Smooth muscle cell (in vitro differentiated cells): ENCODE data around the gene EWSR1. TPM values are rescaled to one million over a fixed set of nuclear protein-coding genes. Genes with fewer than 3 reads are reported as not detected.
"Not testable (repeated sequence)": the region's sequence is repeated elsewhere in the genome, so short reads cannot be mapped to it uniquely, and the experiment has no call there.

Experiments
- DNase-seq: peaks from one replicate; lab custom pipeline; 2025; ENCODE audit not compliant: unreplicated experiment; lab: John Stamatoyannopoulos, UW
- H2AFZ ChIP-seq: fragments of 200-600 bp; sonication (generic); 2 replicates; pipeline ENCODE4 v1.6.0; 2016; ENCODE audit warnings: antibody characterized with exemption, low read depth, mild to moderate bottlenecking
- H3F3A ChIP-seq: fragments of 200-600 bp; sonication (generic); 2 replicates; pipeline ENCODE4 v1.6.0; 2017; ENCODE audit warnings: antibody characterized with exemption, low read depth
- H3K27ac ChIP-seq: fragments of 200-600 bp; sonication (generic); 2 replicates; pipeline ENCODE4 v1.5.1; 2016; ENCODE audit warnings: low read depth, mild to moderate bottlenecking
- H3K27me3 ChIP-seq: fragments of 200-600 bp; sonication (generic); 2 replicates; pipeline ENCODE4 v1.6.1; 2016; ENCODE audit warnings: low read depth, mild to moderate bottlenecking
- H3K36me3 ChIP-seq: fragments of 200-600 bp; sonication (generic); 2 replicates; pipeline ENCODE4 v1.5.1; 2016; ENCODE audit warnings: low read depth
- H3K4me1 ChIP-seq: fragments of 200-600 bp; sonication (generic); 2 replicates; pipeline ENCODE4 v1.5.1; 2016; ENCODE audit warnings: low read depth
- H3K4me2 ChIP-seq: fragments of 200-600 bp; sonication (generic); 2 replicates; pipeline ENCODE4 v1.6.0; 2016; ENCODE audit warnings: mild to moderate bottlenecking
- H3K4me3 ChIP-seq: fragments of 200-600 bp; sonication (generic); 2 replicates; pipeline ENCODE4 v1.5.1; 2016; ENCODE audit warnings: mild to moderate bottlenecking
- H3K79me2 ChIP-seq: fragments of 200-600 bp; sonication (generic); 2 replicates; pipeline ENCODE4 v1.6.0; 2016; ENCODE audit warnings: low read depth, mild to moderate bottlenecking
- H3K9ac ChIP-seq: fragments of 200-600 bp; sonication (generic); 2 replicates; pipeline ENCODE4 v1.6.0; 2016; ENCODE audit warnings: low read depth
- H3K9me3 ChIP-seq: fragments of 200-600 bp; sonication (generic); replicated peaks from 2 replicates; pipeline ENCODE4 v1.5.1; 2016; ENCODE audit warnings: low read depth
- H4K20me1 ChIP-seq: fragments of 200-600 bp; sonication (generic); 2 replicates; pipeline ENCODE4 v1.6.0; 2016; ENCODE audit warnings: low read depth
- WGBS: methylation state at CpG from one replicate; pipeline ENCODE4 v1.1.7; 2016; ENCODE audit warnings: low lambda C conversion rate; 5-methylcytosine and 5-hydroxymethylcytosine counted together
- polyA plus RNA-seq: library from polyadenylated mRNA; unstranded; fragments of >200 nt; fragmentation: Nextera tagmentation; extraction: Ambion mirVana; gene quantifications from 2 replicates; pipeline ENCODE4 v1.2.1, GENCODE V29; 2016
- total RNA-seq: library from RNA; depleted of rRNA; stranded (reverse); fragments of >200 nt; gene quantifications from 2 replicates; pipeline ENCODE4 v1.2.3, GENCODE V29; 2014
- TF ChIP-seq, protein P1 (sequence below): fragments of 200-600 bp; sonication (generic); IDR thresholded peaks from 2 replicates; pipeline ENCODE4 v1.5.1; 2017; ENCODE audit warnings: borderline replicate concordance, mild to moderate bottlenecking, antibody characterized with exemption; ENCODE audit not compliant: insufficient read depth, poor library complexity, severe bottlenecking

Gene EWSR1
- total and polyA plus RNA-seq, 2 experiments from 2014 or later = 164 to 197 TPM

DNA sequence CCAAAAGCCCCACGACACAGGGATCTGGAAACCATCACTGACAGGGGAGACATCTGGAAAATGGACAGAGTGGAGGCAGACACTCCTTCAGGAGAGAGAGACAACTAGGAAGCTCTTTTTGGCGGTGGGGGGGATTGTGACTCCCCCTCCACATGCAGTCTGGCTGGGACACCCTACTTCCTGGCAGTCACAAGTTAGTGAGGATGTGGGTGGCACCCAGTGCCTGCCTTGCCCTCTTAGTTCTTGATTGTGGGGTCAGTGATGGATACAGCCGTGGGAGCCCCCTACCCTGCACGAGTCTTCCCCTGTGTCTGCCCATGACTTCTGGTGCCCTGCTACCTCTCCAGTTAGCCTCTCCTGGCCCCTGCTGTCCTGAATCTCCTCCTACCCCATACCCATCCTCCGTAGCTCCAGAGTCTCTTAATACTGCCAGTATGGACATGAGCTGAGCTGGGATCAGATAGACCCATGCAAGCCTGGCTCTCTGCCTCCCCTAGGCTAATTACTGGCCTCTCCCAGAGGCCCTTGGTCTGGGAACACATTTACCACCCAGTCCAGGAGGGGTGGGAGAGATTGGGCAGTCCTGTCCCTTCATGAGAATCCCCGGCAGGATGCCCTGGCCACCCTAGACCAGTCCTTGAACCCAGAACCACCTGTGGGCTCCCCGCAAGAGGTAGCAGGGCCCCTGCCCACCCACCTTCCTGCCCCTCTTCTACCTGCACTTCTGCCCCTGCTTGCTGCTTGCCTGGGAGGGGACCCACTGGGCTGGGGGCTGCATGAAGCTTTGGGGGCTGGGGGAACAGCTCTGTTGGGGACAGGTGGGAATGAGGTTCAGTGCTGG, 23.1 kb upstream of the EWSR1 start:
- Histone ChIP-seq H3K4me3 (no peak overlapping the region), H3K27ac (no peak overlapping the region), H3K4me2 (no peak overlapping the region), H2AFZ (no peak overlapping the region), H4K20me1 (no peaks in the 10 kb centered on the region), H3K9ac (no peak overlapping the region), H3K4me1 (no peaks in the 10 kb centered on the region), H3K9me3 (no peaks in the 10 kb centered on the region), H3K36me3 (no peaks in the 10 kb centered on the region), H3F3A (no peaks in the 10 kb centered on the region), H3K79me2 (no peaks in the 10 kb centered on the region), H3K27me3 (no peaks in the 10 kb centered on the region)
- DNase-seq = no peak
- TF ChIP-seq, protein P1, sequence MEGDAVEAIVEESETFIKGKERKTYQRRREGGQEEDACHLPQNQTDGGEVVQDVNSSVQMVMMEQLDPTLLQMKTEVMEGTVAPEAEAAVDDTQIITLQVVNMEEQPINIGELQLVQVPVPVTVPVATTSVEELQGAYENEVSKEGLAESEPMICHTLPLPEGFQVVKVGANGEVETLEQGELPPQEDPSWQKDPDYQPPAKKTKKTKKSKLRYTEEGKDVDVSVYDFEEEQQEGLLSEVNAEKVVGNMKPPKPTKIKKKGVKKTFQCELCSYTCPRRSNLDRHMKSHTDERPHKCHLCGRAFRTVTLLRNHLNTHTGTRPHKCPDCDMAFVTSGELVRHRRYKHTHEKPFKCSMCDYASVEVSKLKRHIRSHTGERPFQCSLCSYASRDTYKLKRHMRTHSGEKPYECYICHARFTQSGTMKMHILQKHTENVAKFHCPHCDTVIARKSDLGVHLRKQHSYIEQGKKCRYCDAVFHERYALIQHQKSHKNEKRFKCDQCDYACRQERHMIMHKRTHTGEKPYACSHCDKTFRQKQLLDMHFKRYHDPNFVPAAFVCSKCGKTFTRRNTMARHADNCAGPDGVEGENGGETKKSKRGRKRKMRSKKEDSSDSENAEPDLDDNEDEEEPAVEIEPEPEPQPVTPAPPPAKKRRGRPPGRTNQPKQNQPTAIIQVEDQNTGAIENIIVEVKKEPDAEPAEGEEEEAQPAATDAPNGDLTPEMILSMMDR = no peak
- WGBS = 75% methylated on average over 7 of the region's 7 CpGs

DNA sequence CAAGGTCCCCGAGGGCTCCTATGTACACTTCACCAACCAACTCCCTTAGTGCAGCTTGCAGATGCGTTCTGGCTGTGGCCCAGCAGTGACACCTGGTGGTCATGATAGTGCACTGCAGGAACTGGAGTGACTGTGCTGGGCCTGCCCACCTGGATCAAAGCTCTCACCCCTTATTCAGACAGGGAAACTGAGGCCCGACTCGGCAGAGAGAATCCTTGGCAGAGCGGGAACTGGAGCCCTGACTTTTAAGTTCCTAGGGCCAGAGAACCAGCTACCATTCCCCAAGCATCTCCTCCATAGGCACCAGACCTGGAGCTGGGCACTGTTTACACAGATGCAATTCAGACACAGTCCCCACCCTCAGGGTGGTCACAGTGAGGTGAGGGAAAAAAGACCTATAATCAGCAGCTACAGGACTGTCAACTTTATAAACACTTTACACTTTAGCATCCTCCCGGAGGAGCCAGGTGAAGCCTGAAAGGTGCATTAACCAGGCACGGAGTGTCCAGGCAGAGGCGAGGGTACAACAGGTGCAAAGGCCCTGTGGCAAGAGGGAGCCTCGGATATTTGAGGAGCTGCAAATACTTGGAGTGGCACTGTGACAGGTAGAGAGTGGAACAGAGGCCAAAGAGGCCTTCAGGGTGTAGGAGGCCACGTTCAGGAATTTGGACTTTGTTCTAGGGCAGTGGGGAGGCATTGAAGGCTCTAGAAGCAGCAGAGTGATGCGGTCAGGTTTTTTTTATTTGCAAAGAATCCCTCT, 22.3 kb upstream of the EWSR1 start:
- Histone ChIP-seq H3F3A (no peaks in the 10 kb centered on the region), H3K36me3 (no peaks in the 10 kb centered on the region), H4K20me1 (no peaks in the 10 kb centered on the region), H3K4me1 (no peaks in the 10 kb centered on the region), H3K4me2 (no peak overlapping the region), H2AFZ (no peak overlapping the region), H3K27ac (no peak overlapping the region), H3K79me2 (no peaks in the 10 kb centered on the region), H3K9me3 (no peaks in the 10 kb centered on the region), H3K9ac (no peak overlapping the region), H3K4me3 (no peak overlapping the region), H3K27me3 (no peaks in the 10 kb centered on the region)
- peak; percentile 16 for DNase-seq
- TF ChIP-seq, protein P1 = peak; percentile 96
- 52% methylated on average over 11 of the region's 11 CpGs for WGBS

DNA sequence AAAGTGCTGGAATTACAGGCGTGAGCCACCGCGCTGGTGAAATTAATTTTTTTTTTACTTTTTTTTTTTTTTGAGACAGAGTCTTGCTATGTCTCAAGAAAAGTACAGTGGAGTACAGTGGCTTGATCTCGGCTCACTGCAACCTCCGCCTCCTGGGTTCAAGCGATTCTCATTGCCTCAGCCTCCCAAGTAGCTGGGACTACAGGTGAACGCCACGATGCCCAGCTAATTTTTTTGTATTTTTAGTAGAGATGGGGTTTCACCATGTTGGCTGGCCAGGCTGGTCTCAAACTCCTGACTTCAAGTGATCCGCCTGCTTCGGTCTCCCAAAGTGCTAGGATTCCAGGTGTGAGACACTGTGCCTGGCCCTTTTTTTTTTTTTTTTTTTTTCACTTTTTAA, 20.2 kb upstream of the EWSR1 start:
- 96% methylated on average over 10 of the region's 10 CpGs for WGBS
- not testable (repeated sequence) for DNase-seq

DNA sequence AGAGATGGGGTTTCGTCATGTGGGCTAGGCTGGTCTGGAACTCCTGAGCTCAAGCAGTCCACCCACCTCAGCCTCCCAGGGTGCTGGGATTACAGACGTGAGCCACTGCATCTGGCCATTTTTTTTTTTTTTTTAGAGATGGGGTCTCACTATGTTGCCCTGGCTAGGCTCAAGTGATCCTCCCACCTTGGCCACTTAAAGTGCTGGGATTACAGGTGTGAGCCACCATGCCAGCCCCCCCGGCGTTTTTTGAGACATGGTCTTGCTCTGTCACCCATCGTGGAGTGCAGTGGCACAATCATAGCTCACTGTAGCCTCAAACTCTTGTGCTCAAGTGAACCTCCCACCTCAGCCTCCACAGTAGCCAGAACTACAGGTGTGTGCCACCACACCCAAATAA, 16.8 kb upstream of the EWSR1 start:
- Histone ChIP-seq H3K27me3 (no peaks in the 10 kb centered on the region), H3K9ac (no peak overlapping the region), H3F3A (no peaks in the 10 kb centered on the region), H2AFZ (no peak overlapping the region), H3K27ac (no peak overlapping the region), H4K20me1 (no peaks in the 10 kb centered on the region), H3K4me1 (no peaks in the 10 kb centered on the region), H3K9me3 (no peaks in the 10 kb centered on the region), H3K79me2 (no peaks in the 10 kb centered on the region), H3K4me3 (no peak overlapping the region), H3K36me3 (no peaks in the 10 kb centered on the region), H3K4me2 (no peak overlapping the region)
- TF ChIP-seq, protein P1 = no peak
- no peak for DNase-seq
- 85% methylated on average over 5 of the region's 5 CpGs for WGBS

More for the DNA sequence above, 20.2 kb upstream of the EWSR1 start:
- not testable (repeated sequence) for H2AFZ ChIP-seq, H3K9me3 ChIP-seq, H3K36me3 ChIP-seq, H3K27ac ChIP-seq, H4K20me1 ChIP-seq, H3K4me1 ChIP-seq, H3K79me2 ChIP-seq, H3K27me3 ChIP-seq, H3F3A ChIP-seq, H3K4me3 ChIP-seq, H3K9ac ChIP-seq, H3K4me2 ChIP-seq
